Large intestine (tissue), 12 donors: ENCODE results near the gene PRDX3. TPM values are rescaled to one million over a fixed set of nuclear protein-coding genes. Genes with fewer than 3 reads are reported as not detected.

Source experiments
- DNase-seq, 2 donors: peaks; one replicate each; pipeline versions ENCODE4 v3.0.0 to v3.0.0-alpha.2; 2013
- H3K27ac ChIP-seq: one replicate; pipeline ENCODE4 v1.5.1; 2013; ENCODE audit warnings: low read length
- H3K27me3 ChIP-seq: 2 replicates; pipeline ENCODE4 v1.6.1; 2013; ENCODE audit warnings: low read length; ENCODE audit not compliant: control insufficient read depth, insufficient read depth
- H3K36me3 ChIP-seq: 2 replicates; pipeline ENCODE4 v1.6.1; 2013; ENCODE audit warnings: low read length; ENCODE audit not compliant: control insufficient read depth, insufficient read depth
- H3K4me1 ChIP-seq: one replicate; pipeline ENCODE4 v1.6.1; 2013; ENCODE audit warnings: low read length; ENCODE audit not compliant: control insufficient read depth, insufficient read depth
- H3K4me3 ChIP-seq: one replicate; pipeline ENCODE4 v1.5.1; 2013; ENCODE audit warnings: low read length
- H3K9me3 ChIP-seq: one replicate; pipeline ENCODE4 v1.6.1; 2013; ENCODE audit warnings: mild to moderate bottlenecking, low read depth, low read length, moderate library complexity; ENCODE audit not compliant: control insufficient read depth
- WGBS: methylation state at CpG from one replicate; pipeline ENCODE4 v1.1.5; 2013; ENCODE audit warnings: low lambda C conversion rate; ENCODE audit not compliant: insufficient coverage; 5-methylcytosine and 5-hydroxymethylcytosine counted together
- long read RNA-seq, 11 donors: transcript quantifications; one replicate each; lab custom pipeline, GENCODE V29; 2026
- polyA plus RNA-seq: library from polyadenylated mRNA; unstranded; fragments of 120-200 nt; gene quantifications from one replicate; pipeline ENCODE4 v1.2.1, GENCODE V29; 2013

Gene PRDX3
- 194 TPM for polyA plus RNA-seq
- long read RNA-seq, donor 1, transcript PRDX3-201 (7 exons, 1,591 nt) = major isoform, 82 of 91 reads
- long read RNA-seq, donor 1, partial matches to known transcripts = 7 of 91 reads
- long read RNA-seq, donor 1, other reads (novel, unspliced or antisense) = 0 of 91 reads
- long read RNA-seq, donor 2, transcript PRDX3-201 (7 exons, 1,591 nt) = major isoform, 155 of 176 reads
- long read RNA-seq, donor 2, transcript PRDX3-203 (2 exons, 2,277 nt) = minor isoform, 6 of 176 reads
- long read RNA-seq, donor 2, partial matches to known transcripts = 15 of 176 reads
- long read RNA-seq, donor 2, other reads (novel, unspliced or antisense) = 0 of 176 reads
- long read RNA-seq, donor 3 = 0 reads
- long read RNA-seq, donor 4, transcript PRDX3-201 (7 exons, 1,591 nt) = major isoform, 16 of 16 reads
- long read RNA-seq, donor 4, partial matches to known transcripts = 0 of 16 reads
- long read RNA-seq, donor 4, other reads (novel, unspliced or antisense) = 0 of 16 reads
- long read RNA-seq, donor 5, transcript PRDX3-201 (7 exons, 1,591 nt) = major isoform, 74 of 82 reads
- long read RNA-seq, donor 5, partial matches to known transcripts = 7 of 82 reads
- long read RNA-seq, donor 5, other reads (novel, unspliced or antisense) = 0 of 82 reads
- long read RNA-seq, donor 6, transcript PRDX3-201 (7 exons, 1,591 nt) = major isoform, 136 of 160 reads
- long read RNA-seq, donor 6, partial matches to known transcripts = 20 of 160 reads
- long read RNA-seq, donor 6, other reads (novel, unspliced or antisense) = 0 of 160 reads
- long read RNA-seq, donor 7, transcript PRDX3-201 (7 exons, 1,591 nt) = major isoform, 56 of 70 reads
- long read RNA-seq, donor 7, transcript PRDX3-203 (2 exons, 2,277 nt) = minor isoform, 6 of 70 reads
- long read RNA-seq, donor 7, partial matches to known transcripts = 8 of 70 reads
- long read RNA-seq, donor 7, other reads (novel, unspliced or antisense) = 0 of 70 reads
- long read RNA-seq, donor 8, transcript PRDX3-203 (2 exons, 2,277 nt) = minor isoform, 11 of 262 reads
- long read RNA-seq, donor 8, transcript PRDX3-201 (7 exons, 1,591 nt) = major isoform, 203 of 262 reads
- long read RNA-seq, donor 8, partial matches to known transcripts = 48 of 262 reads
- long read RNA-seq, donor 8, other reads (novel, unspliced or antisense) = 0 of 262 reads
- long read RNA-seq, donor 9, transcript PRDX3-201 (7 exons, 1,591 nt) = major isoform, 166 of 183 reads
- long read RNA-seq, donor 9, partial matches to known transcripts = 13 of 183 reads
- long read RNA-seq, donor 9, other reads (novel, unspliced or antisense) = 0 of 183 reads
- long read RNA-seq, donor 10, transcript PRDX3-201 (7 exons, 1,591 nt) = major isoform, 149 of 160 reads
- long read RNA-seq, donor 10, partial matches to known transcripts = 8 of 160 reads
- long read RNA-seq, donor 10, other reads (novel, unspliced or antisense) = 0 of 160 reads
- long read RNA-seq, donor 11, transcript PRDX3-201 (7 exons, 1,591 nt) = major isoform, 120 of 135 reads
- long read RNA-seq, donor 11, transcript PRDX3-203 (2 exons, 2,277 nt) = minor isoform, 7 of 135 reads
- long read RNA-seq, donor 11, partial matches to known transcripts = 8 of 135 reads
- long read RNA-seq, donor 11, other reads (novel, unspliced or antisense) = 0 of 135 reads

DNA sequence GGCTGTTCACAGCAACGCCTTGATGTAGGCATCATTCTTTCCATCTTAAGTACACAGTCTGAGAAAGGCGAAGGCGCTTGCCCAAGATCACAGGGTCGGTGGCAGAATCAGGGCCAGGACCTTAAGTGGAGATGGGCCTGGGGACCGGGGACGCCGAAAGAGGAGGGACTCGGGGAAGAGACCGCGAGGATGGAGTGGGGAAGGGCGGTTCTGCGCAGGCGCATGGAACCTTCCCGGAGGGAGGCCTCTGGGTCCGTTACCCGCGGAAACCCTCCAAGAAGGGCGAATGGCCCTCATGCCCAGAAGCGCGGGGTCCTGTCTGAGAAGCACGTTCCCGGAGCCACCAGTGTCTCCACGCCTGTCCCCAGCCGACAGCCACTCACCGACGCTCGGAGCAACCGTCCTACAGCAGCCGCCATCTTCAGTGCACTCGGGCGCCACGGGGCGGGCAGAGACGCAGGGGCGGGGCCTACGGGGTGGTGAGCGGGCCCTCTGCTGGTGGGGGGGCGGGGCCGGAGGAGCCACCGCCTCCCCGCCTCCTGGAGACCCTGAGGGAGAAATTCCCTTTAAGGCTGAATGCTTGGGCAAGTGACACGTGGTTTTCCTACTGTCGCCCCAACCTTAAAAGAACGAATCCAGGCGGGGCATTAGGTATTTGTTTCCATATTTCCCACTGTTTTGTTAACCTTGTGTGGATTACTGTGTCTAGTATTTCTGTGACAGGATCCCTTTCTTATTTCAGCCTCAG, at the start of gene PRDX3:
PRDX3 (minus strand) TSS at position 441 of the 748 bp plus-strand sequence; CDS start at position 419, 22 bp downstream.
- Histone ChIP-seq H3K27ac (peak within 1 kb of the TSS; percentile 85), H3K4me3 (peak within 1 kb of the TSS; percentile 85), H3K4me1 (peaks cover 2% of the 10 kb centered on the region), H3K9me3 (no peaks in the 10 kb centered on the region), H3K27me3 (no peaks in the 10 kb centered on the region), H3K36me3 (peaks cover 17% of the 10 kb centered on the region)
- WGBS = no CpG with 5 or more reads among the region's 45 CpGs
- peak; percentile 87 to 93 for DNase-seq

DNA sequence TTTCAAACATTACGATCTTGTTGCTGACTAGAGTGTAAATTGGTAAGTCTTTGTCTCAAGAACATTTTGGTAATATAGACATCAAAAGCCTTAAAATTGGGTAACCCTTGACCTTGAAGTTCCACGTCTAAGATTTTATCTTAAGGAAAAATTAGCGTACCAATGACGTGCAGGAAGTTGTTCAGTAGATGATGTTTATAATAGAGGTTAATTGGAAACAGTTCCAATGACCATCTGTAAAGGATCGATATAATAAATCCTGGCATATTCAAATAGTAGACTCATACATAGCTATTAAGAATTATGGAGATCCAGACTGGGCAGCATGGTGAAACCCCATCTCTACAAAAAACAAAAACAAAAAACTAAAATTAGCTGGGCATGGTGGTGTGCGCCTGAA, 49.2 kb upstream of the PRDX3 start:
- H3K27ac ChIP-seq = no peak overlapping the region
- DNase-seq = no peak
- WGBS = 86% methylated on average over 4 of the region's 6 CpGs
- peaks cover 2% of the 10 kb centered on the region for H3K9me3 ChIP-seq
- no peaks in the 10 kb centered on the region for H3K36me3 ChIP-seq
- H3K4me1 ChIP-seq = peaks cover 25% of the 10 kb centered on the region
- H3K4me3 ChIP-seq = no peak overlapping the region
- H3K27me3 ChIP-seq = no peaks in the 10 kb centered on the region

DNA sequence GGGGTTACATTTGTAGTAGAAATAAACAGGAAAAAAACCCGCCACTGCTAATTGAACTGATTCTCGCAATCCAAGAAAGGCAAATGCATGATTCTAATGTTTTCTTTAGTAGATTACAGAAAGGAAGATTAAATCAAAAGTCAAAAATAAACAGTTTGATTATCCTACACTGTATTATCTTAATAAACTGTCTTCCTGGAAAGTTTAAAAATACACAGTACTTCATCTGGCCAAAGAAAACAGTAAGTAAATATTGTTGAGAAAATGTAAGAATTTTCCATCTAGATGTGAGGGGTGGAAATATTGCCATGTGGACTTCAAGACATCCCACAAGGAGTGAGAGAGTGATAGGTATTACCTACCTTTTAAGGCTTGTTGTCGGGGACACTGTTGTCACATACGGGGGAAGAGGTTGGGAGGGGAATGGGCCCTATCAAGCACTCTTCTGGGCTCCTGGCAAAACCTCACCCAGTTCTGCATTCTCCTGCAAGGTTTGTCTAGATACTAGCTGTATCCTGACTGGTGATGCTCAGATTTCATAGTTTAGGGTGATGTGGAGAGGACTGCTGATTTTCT, 46.6 kb upstream of the PRDX3 start:
- Histone ChIP-seq H3K36me3 (no peaks in the 10 kb centered on the region), H3K9me3 (no peaks in the 10 kb centered on the region), H3K27me3 (no peaks in the 10 kb centered on the region), H3K4me1 (peaks cover 37% of the 10 kb centered on the region), H3K4me3 (no peak overlapping the region), H3K27ac (no peak overlapping the region)
- WGBS = 73% methylated on average over 2 of the region's 4 CpGs
- DNase-seq = no peak

DNA sequence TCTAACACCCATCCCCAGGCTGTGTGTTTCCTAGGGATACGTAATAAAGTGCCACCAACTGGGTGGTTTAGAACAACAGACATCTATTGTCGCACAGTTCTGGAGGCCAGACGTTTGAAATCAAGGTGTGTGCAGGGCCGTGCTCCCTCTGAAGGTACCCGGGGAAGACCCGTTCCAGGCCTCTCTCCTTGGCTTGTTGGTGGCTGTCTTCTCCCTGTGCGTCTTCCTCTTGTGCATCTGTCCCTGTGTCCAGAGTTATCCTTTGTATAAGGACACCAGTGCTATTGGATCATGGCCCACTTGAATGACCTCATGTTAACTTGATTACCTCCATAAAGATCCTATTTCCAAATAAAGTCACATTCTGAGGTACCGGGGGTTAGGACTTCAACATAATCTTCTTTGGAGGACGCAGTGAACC, 44.4 kb upstream of the PRDX3 start:
- no peaks in the 10 kb centered on the region for H3K36me3 ChIP-seq
- WGBS = no CpG with 5 or more reads among the region's 9 CpGs
- no peak overlapping the region for H3K4me3 ChIP-seq
- H3K9me3 ChIP-seq = no peaks in the 10 kb centered on the region
- H3K27ac ChIP-seq = peak overlapping the region; percentile 62
- peak in 1 of 2 donors; percentile 70 for DNase-seq
- no peaks in the 10 kb centered on the region for H3K27me3 ChIP-seq
- H3K4me1 ChIP-seq = peaks cover 27% of the 10 kb centered on the region

DNA sequence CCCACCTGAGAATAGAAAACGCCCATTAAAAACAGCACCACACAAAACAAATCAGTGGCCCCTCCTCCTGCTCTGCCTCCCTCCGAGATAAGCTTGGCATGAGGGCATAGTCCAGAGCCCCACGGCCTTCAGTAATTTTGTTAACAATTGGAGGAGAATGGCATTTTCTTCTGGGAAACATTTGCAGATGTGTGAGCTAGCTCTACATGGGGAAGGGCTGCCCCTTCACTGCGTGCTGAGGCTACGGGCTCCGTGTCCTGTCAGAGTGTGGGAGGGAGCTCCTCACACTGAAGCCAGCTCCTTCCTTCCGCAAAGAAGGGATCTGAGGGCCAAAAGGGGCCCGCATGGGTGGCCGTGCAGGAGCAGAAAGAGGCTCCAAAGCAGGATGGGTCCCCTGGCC, 43.9 kb upstream of the PRDX3 start:
- H3K4me1 ChIP-seq = peaks cover 28% of the 10 kb centered on the region
- no CpG with 5 or more reads among the region's 9 CpGs for WGBS
- peak overlapping the region; percentile 62 for H3K27ac ChIP-seq
- no peaks in the 10 kb centered on the region for H3K9me3 ChIP-seq
- H3K36me3 ChIP-seq = no peaks in the 10 kb centered on the region
- H3K27me3 ChIP-seq = no peaks in the 10 kb centered on the region
- H3K4me3 ChIP-seq = no peak overlapping the region
- peak in 1 of 2 donors; percentile 78 for DNase-seq

DNA sequence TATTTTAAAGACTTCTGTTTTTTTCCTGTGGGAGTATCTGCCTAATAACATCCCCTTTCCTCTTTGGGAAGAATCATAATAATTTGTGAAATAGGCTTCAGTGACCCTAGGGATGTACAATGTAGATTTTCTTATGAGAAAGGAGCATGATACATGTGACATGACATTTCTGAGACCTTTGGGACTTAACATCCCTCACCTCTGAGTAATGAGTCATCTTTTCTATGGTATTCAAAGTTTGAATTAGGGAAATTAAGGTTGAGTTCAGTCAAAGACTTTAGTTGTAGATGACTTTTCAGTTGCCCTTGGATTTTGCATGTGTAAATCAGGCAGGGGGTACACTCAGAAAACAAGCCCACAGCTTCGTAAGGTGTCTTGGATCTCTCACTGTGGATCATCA, 43.1 kb upstream of the PRDX3 start:
- no peak overlapping the region for H3K4me3 ChIP-seq
- DNase-seq = peak in 1 of 2 donors; percentile 49
- no peaks in the 10 kb centered on the region for H3K36me3 ChIP-seq
- no CpG with 5 or more reads among the region's 1 CpG for WGBS
- H3K4me1 ChIP-seq = peaks cover 28% of the 10 kb centered on the region
- peak overlapping the region; percentile 62 for H3K27ac ChIP-seq
- H3K9me3 ChIP-seq = no peaks in the 10 kb centered on the region
- H3K27me3 ChIP-seq = no peaks in the 10 kb centered on the region

DNA sequence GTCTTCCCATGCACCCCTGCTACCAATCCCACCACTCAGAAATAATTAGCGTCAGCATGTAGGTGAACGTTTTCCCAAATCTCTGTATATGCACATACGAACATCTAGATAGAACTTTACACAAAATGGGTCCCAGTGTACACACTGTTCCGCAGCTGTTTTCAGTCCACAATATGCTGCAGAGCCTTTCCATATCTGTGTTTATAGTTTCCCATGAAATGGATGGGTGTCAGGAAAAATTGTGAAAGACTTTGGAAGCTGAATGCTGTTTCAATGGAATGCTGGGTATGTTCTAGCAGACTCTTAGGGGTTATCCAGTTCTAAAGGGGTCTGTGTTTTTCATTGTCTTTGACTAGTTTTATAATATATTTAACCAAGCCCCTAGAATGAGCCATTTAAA, 42.6 kb upstream of the PRDX3 start:
- no peak for DNase-seq
- H3K9me3 ChIP-seq = no peaks in the 10 kb centered on the region
- H3K36me3 ChIP-seq = no peaks in the 10 kb centered on the region
- WGBS = no CpG with 5 or more reads among the region's 4 CpGs
- H3K27ac ChIP-seq = peak overlapping the region; percentile 62
- no peak overlapping the region for H3K4me3 ChIP-seq
- H3K27me3 ChIP-seq = no peaks in the 10 kb centered on the region
- H3K4me1 ChIP-seq = peaks cover 29% of the 10 kb centered on the region

DNA sequence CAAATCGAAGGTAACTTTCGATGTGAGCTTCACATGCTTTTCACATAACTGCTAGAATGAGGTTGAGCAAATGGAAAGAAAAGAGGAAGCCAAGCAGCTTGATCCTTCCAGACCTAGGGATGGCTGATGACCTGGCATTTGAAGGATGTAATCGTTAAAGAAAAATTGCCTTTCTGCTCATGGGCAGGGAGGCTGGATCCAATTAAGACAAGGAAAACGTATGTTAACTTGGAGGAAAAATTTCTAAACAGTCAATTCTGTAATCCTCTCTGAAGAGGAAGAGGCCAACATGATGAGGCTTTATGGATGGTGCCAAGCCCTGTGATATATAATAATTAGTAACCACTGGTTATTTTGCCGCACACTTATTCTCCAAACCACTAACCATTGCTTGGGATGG, 41.3 kb upstream of the PRDX3 start:
- WGBS = 73% methylated on average over 2 of the region's 5 CpGs
- Histone ChIP-seq H3K36me3 (no peaks in the 10 kb centered on the region), H3K27me3 (no peaks in the 10 kb centered on the region), H3K27ac (no peak overlapping the region), H3K9me3 (no peaks in the 10 kb centered on the region), H3K4me1 (peaks cover 32% of the 10 kb centered on the region), H3K4me3 (no peak overlapping the region)
- no peak for DNase-seq

DNA sequence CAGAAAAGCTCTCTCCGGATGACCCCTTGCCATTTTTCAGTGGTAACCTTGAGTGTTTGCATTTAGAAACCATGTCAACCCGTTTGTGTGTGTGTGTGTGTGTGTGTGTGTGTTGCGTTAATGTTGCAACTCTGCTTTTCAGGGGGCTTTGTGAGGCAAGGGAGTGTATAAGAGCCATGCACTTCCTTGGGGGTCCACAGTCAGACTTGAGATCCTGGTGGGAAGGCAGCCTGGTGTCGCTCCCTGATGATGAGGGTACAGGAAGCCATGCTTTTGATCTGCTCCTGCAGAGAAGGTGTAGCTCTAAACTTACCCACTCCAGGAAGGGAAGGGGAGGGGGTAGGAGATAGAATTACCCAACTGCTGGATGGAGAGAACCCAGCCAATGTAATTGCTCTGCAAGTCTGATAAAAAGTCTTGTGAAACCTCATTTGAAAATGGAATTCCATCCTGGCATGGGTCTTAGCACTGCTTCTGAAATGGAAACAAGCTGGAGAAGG, 39.4 kb upstream of the PRDX3 start:
- Histone ChIP-seq H3K27me3 (no peaks in the 10 kb centered on the region), H3K4me1 (peaks cover 22% of the 10 kb centered on the region), H3K27ac (no peak overlapping the region), H3K9me3 (no peaks in the 10 kb centered on the region), H3K36me3 (no peaks in the 10 kb centered on the region), H3K4me3 (no peak overlapping the region)
- no peak for DNase-seq
- no CpG with 5 or more reads among the region's 4 CpGs for WGBS
